ENCODE data around the gene TLE4. TPM values are rescaled to one million over a fixed set of nuclear protein-coding genes. Genes with fewer than 3 reads are reported as not detected.

Gene TLE4
- total RNA-seq, 1 donor from 2014 or later, result 98.5 TPM

DNA sequence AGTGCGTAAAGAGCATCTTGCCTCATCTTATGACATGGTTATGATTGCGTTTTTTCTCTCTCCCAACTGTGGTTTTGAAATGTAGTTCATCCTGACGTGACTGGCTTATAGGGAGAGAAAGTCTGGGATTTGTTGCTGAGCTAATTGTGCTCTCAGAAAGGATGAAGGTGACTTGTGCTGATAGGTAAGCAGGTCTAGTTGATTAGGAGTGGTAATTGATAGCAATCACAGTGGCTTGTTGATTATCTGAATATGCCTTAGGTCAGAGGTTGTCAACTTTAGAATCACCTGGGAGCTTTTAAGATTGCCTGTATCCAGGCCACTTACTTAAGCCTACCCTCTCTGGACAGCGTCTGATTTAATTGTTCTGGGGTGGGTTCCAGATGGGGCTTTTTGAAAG, 117.8 kb downstream of the TLE4 start:
- Histone ChIP-seq H3K9me3 (ENCODE audit: insufficient read depth, low read depth, low read length) (no peaks in the 10 kb centered on the region), H4K20me1 (ENCODE audit: insufficient read depth, low read length) (peaks cover 9% of the 10 kb centered on the region), H3K9ac (ENCODE audit: low read length) (no peak overlapping the region), H3K27ac (ENCODE audit: low read depth, low read length) (no peak overlapping the region), H3K27me3 (ENCODE audit: insufficient read depth, low read length) (no peaks in the 10 kb centered on the region), H2AFZ (ENCODE audit: low read depth, low read length) (no peak overlapping the region), H3K79me2 (ENCODE audit: insufficient read depth, low read length) (peaks cover under 1% of the 10 kb centered on the region), H3K4me1 (ENCODE audit: insufficient read depth, low read length) (peaks cover 49% of the 10 kb centered on the region), H3K36me3 (ENCODE audit: insufficient read depth, low read length) (no peaks in the 10 kb centered on the region), H3K4me3 (ENCODE audit: insufficient read depth, low read depth, low read length) (no peak overlapping the region), H3K4me2 (ENCODE audit: low read length) (no peak overlapping the region)
- Mint-ChIP-seq H3K36me3 (ENCODE audit: low read depth, unreplicated experiment) (peaks cover 20% of the 10 kb centered on the region), H3K4me3 (ENCODE audit: unreplicated experiment) (no peak overlapping the region), H3K9me3 (ENCODE audit: unreplicated experiment) (no peaks in the 10 kb centered on the region), H3K27ac (ENCODE audit: unreplicated experiment) (no peak overlapping the region), H3K4me1 (ENCODE audit: low read depth, unreplicated experiment) (peaks cover 65% of the 10 kb centered on the region), H3K27me3 (ENCODE audit: low read depth, unreplicated experiment) (no peaks in the 10 kb centered on the region)
- TF ChIP-seq, protein P1, sequence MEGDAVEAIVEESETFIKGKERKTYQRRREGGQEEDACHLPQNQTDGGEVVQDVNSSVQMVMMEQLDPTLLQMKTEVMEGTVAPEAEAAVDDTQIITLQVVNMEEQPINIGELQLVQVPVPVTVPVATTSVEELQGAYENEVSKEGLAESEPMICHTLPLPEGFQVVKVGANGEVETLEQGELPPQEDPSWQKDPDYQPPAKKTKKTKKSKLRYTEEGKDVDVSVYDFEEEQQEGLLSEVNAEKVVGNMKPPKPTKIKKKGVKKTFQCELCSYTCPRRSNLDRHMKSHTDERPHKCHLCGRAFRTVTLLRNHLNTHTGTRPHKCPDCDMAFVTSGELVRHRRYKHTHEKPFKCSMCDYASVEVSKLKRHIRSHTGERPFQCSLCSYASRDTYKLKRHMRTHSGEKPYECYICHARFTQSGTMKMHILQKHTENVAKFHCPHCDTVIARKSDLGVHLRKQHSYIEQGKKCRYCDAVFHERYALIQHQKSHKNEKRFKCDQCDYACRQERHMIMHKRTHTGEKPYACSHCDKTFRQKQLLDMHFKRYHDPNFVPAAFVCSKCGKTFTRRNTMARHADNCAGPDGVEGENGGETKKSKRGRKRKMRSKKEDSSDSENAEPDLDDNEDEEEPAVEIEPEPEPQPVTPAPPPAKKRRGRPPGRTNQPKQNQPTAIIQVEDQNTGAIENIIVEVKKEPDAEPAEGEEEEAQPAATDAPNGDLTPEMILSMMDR (IDR thresholded peaks at IDR 0.05; ENCODE audit: insufficient read depth, low read depth, low read length), result no peak
- no peak for TF ChIP-seq EZH2 (IDR thresholded peaks at IDR 0.05; ENCODE audit: insufficient read depth, low read length)
- FAIRE-seq (no peak), DNase-seq (ENCODE audit: low read depth) (no peak)

DNA sequence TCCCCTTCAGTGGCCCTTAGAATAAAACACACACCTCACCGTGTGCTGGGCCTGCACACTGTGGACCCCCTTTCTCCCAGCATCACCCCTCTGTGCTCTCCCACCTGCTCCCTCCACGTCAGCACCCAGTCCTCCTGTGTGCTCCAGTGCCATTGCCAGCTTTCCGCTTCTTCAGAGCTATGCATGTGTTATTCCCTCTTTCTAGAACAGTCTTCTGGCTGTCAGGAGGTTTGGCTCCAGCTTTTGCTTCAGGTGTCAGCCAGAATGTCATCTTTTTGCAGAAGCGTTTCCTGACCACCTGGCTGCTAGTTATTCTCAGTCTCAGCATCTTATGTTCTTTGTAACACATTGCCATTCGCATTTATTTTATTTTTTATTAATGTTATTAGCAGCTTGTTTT, 119.7 kb downstream of the TLE4 start:
- H3K36me3 Mint-ChIP-seq (ENCODE audit: low read depth, unreplicated experiment), result peaks cover 17% of the 10 kb centered on the region
- H3K4me1 ChIP-seq (ENCODE audit: insufficient read depth, low read length), result peaks cover 36% of the 10 kb centered on the region
- no peak overlapping the region for H3K4me3 ChIP-seq (ENCODE audit: insufficient read depth, low read depth, low read length)
- no peak overlapping the region for H3K27ac ChIP-seq (ENCODE audit: low read depth, low read length)
- no peaks in the 10 kb centered on the region for H3K9me3 ChIP-seq (ENCODE audit: insufficient read depth, low read depth, low read length)
- no peaks in the 10 kb centered on the region for H3K9me3 Mint-ChIP-seq (ENCODE audit: unreplicated experiment)
- no peak for FAIRE-seq
- H4K20me1 ChIP-seq (ENCODE audit: insufficient read depth, low read length), result peaks cover 14% of the 10 kb centered on the region
- H3K27ac Mint-ChIP-seq (ENCODE audit: unreplicated experiment), result peak overlapping the region; percentile 98
- H2AFZ ChIP-seq (ENCODE audit: low read depth, low read length), result no peak overlapping the region
- no peak overlapping the region for H3K4me2 ChIP-seq (ENCODE audit: low read length)
- no peaks in the 10 kb centered on the region for H3K79me2 ChIP-seq (ENCODE audit: insufficient read depth, low read length)
- no peaks in the 10 kb centered on the region for H3K27me3 Mint-ChIP-seq (ENCODE audit: low read depth, unreplicated experiment)
- H3K27me3 ChIP-seq (ENCODE audit: insufficient read depth, low read length), result no peaks in the 10 kb centered on the region
- H3K4me1 Mint-ChIP-seq (ENCODE audit: low read depth, unreplicated experiment), result peaks cover 65% of the 10 kb centered on the region
- H3K36me3 ChIP-seq (ENCODE audit: insufficient read depth, low read length), result no peaks in the 10 kb centered on the region
- DNase-seq (ENCODE audit: low read depth), result no peak
- H3K4me3 Mint-ChIP-seq (ENCODE audit: unreplicated experiment), result no peak overlapping the region
- TF ChIP-seq, protein P1 (IDR thresholded peaks at IDR 0.05; ENCODE audit: insufficient read depth, low read depth, low read length), result no peak
- no peak for TF ChIP-seq EZH2 (IDR thresholded peaks at IDR 0.05; ENCODE audit: insufficient read depth, low read length)
- no peak overlapping the region for H3K9ac ChIP-seq (ENCODE audit: low read length)

DNA sequence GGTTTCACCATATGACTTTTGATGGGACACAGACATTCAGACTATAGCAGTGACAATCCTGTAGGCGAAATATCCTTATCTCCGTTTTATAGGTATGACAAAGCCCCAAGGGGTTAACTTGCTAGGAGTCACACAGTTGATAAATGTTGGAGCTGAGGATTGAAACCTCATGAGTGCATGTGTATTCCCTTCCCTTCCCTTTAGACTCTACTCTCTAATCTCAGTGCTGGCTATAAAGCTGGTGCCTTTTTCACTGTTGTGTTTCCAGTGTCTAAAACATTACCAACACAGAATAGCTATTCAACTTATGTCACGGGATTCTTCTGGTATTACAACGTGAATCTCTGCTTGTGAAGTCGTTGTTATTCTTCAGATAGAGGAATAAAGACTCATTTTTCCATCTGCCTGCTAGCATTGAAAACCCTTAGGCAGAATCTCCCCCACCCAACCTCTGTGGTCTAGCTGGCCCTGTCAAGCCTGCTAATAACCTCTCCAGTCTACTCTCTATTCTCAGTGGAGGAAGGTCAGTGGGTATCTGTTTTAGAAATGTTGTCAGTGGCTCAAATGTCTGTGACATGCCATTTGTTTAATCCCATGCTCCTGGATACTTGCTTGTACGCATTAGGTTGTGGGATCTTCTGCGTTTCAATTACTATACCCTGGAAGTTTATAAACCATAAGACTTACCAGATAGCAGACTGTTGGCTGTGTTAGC, 121.2 kb downstream of the TLE4 start:
- H2AFZ ChIP-seq (ENCODE audit: low read depth, low read length), result no peak overlapping the region
- peaks cover 7% of the 10 kb centered on the region for H3K79me2 ChIP-seq (ENCODE audit: insufficient read depth, low read length)
- Mint-ChIP-seq H3K27ac (ENCODE audit: unreplicated experiment) (peak overlapping the region; percentile 98), H3K4me1 (ENCODE audit: low read depth, unreplicated experiment) (peaks cover 69% of the 10 kb centered on the region), H3K27me3 (ENCODE audit: low read depth, unreplicated experiment) (no peaks in the 10 kb centered on the region), H3K36me3 (ENCODE audit: low read depth, unreplicated experiment) (peaks cover 16% of the 10 kb centered on the region), H3K4me3 (ENCODE audit: unreplicated experiment) (peak overlapping the region; percentile 37), H3K9me3 (ENCODE audit: unreplicated experiment) (no peaks in the 10 kb centered on the region)
- FAIRE-seq, result no peak
- H3K4me3 ChIP-seq (ENCODE audit: insufficient read depth, low read depth, low read length), result no peak overlapping the region
- H3K9me3 ChIP-seq (ENCODE audit: insufficient read depth, low read depth, low read length), result no peaks in the 10 kb centered on the region
- no peaks in the 10 kb centered on the region for H3K36me3 ChIP-seq (ENCODE audit: insufficient read depth, low read length)
- H3K4me1 ChIP-seq (ENCODE audit: insufficient read depth, low read length), result peaks cover 27% of the 10 kb centered on the region
- peak overlapping the region; percentile 30 for H3K4me2 ChIP-seq (ENCODE audit: low read length)
- peak; percentile 40 for DNase-seq (ENCODE audit: low read depth)
- H3K27ac ChIP-seq (ENCODE audit: low read depth, low read length), result peak overlapping the region; percentile 40
- H4K20me1 ChIP-seq (ENCODE audit: insufficient read depth, low read length), result peaks cover 17% of the 10 kb centered on the region
- H3K27me3 ChIP-seq (ENCODE audit: insufficient read depth, low read length), result no peaks in the 10 kb centered on the region
- peak overlapping the region; percentile 50 for H3K9ac ChIP-seq (ENCODE audit: low read length)
- no peak for TF ChIP-seq EZH2 (IDR thresholded peaks at IDR 0.05; ENCODE audit: insufficient read depth, low read length)
- TF ChIP-seq, protein P1 (IDR thresholded peaks at IDR 0.05; ENCODE audit: insufficient read depth, low read depth, low read length), result no peak
